MM.1S (cell line): ENCODE data around the gene MYH7B.

Experiments used
- EZH2 ChIP-seq: fragments of 300-600 bp; sonication (generic); optimal IDR thresholded peaks from 2 replicates; pipeline ENCODE3; 2017; ENCODE audit warnings: low read depth, mild to moderate bottlenecking, antibody characterized with exemption, low read length, mixed read lengths
- EZH2phosphoT487 ChIP-seq: fragments of 300-600 bp; sonication (generic); IDR thresholded peaks from 2 replicates; pipeline ENCODE4 v1.6.1; 2018; ENCODE audit warnings: antibody characterized with exemption, low read length
- TF ChIP-seq, protein P1 (sequence below): fragments of 300-600 bp; sonication (generic); IDR thresholded peaks from 2 replicates; pipeline ENCODE4 v1.5.1; 2016; ENCODE audit warnings: antibody characterized with exemption, low read length, mixed read lengths

DNA sequence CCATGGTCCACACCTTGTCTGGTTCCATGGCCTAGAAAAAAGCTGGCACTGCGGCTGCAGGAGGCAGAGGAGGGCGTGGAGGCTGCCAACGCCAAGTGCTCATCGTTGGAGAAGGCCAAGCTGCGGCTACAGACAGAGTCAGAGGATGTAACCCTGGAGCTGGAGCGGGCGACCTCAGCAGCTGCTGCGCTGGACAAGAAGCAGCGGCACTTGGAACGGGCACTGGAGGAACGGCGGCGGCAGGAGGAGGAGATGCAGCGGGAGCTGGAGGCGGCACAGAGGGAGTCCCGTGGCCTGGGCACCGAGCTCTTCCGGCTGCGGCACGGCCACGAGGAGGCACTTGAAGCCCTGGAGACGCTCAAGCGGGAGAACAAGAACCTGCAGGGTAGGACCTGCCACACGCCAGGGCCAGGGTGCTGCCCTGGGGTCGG is 43.4 kb downstream of the MYH7B start:
- TF ChIP-seq, protein P1, sequence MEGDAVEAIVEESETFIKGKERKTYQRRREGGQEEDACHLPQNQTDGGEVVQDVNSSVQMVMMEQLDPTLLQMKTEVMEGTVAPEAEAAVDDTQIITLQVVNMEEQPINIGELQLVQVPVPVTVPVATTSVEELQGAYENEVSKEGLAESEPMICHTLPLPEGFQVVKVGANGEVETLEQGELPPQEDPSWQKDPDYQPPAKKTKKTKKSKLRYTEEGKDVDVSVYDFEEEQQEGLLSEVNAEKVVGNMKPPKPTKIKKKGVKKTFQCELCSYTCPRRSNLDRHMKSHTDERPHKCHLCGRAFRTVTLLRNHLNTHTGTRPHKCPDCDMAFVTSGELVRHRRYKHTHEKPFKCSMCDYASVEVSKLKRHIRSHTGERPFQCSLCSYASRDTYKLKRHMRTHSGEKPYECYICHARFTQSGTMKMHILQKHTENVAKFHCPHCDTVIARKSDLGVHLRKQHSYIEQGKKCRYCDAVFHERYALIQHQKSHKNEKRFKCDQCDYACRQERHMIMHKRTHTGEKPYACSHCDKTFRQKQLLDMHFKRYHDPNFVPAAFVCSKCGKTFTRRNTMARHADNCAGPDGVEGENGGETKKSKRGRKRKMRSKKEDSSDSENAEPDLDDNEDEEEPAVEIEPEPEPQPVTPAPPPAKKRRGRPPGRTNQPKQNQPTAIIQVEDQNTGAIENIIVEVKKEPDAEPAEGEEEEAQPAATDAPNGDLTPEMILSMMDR, result no peak
- TF ChIP-seq EZH2, result no peak
- TF ChIP-seq EZH2phosphoT487, result no peak
